ENCODE results near the gene IRS1. TPM values are rescaled to one million over a fixed set of nuclear protein-coding genes. Genes with fewer than 3 reads are reported as not detected.

IRS1 gene
- total RNA-seq, 3 donors from 2014 or later = 8.1 to 29.0 (median 13.5) TPM

GRCh38 chr2:226747288-226747687 lies 52.3 kb downstream of the IRS1 start:
- Histone ChIP-seq H3K9me3 (no peaks in the 10 kb centered on the region), H3K4me1 (ENCODE audit: low read depth) (no peaks in the 10 kb centered on the region), H3K36me3 (ENCODE audit: low read depth) (no peaks in the 10 kb centered on the region), H3K4me3 (no peak overlapping the region)
- TF ChIP-seq, protein P1, sequence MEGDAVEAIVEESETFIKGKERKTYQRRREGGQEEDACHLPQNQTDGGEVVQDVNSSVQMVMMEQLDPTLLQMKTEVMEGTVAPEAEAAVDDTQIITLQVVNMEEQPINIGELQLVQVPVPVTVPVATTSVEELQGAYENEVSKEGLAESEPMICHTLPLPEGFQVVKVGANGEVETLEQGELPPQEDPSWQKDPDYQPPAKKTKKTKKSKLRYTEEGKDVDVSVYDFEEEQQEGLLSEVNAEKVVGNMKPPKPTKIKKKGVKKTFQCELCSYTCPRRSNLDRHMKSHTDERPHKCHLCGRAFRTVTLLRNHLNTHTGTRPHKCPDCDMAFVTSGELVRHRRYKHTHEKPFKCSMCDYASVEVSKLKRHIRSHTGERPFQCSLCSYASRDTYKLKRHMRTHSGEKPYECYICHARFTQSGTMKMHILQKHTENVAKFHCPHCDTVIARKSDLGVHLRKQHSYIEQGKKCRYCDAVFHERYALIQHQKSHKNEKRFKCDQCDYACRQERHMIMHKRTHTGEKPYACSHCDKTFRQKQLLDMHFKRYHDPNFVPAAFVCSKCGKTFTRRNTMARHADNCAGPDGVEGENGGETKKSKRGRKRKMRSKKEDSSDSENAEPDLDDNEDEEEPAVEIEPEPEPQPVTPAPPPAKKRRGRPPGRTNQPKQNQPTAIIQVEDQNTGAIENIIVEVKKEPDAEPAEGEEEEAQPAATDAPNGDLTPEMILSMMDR (IDR thresholded peaks at IDR 0.05) = no peak
- no peak for ATAC-seq
- no peak for DNase-seq
- intact Hi-C loops (cut with DNase I, micrococcal nuclease) = no loop called here

GRCh38 chr2:226746196-226746800 lies 53.3 kb downstream of the IRS1 start:
- Histone ChIP-seq H3K9me3 (no peaks in the 10 kb centered on the region), H3K4me3 (no peak overlapping the region), H3K4me1 (ENCODE audit: low read depth) (no peaks in the 10 kb centered on the region), H3K36me3 (ENCODE audit: low read depth) (no peaks in the 10 kb centered on the region)
- TF ChIP-seq, protein P1 (IDR thresholded peaks at IDR 0.05) = no peak
- intact Hi-C loops (cut with DNase I, micrococcal nuclease) = no loop called here
- ATAC-seq (no peak), DNase-seq (no peak)

- no peaks in the 10 kb centered on the region for H3K9me3 ChIP-seq
- intact Hi-C loops (cut with DNase I, micrococcal nuclease) = no loop called here
- no peaks in the 10 kb centered on the region for H3K36me3 ChIP-seq (ENCODE audit: low read depth)
- peaks cover 17% of the 10 kb centered on the region for H3K4me1 ChIP-seq (ENCODE audit: low read depth)
- no peak overlapping the region for H3K4me3 ChIP-seq
- ATAC-seq = no peak
- DNase-seq = no peak
- TF ChIP-seq, protein P1 (IDR thresholded peaks at IDR 0.05) = no peak
Observed at GRCh38 chr2:226743915-226744314, 55.7 kb downstream of the IRS1 start.

DNA sequence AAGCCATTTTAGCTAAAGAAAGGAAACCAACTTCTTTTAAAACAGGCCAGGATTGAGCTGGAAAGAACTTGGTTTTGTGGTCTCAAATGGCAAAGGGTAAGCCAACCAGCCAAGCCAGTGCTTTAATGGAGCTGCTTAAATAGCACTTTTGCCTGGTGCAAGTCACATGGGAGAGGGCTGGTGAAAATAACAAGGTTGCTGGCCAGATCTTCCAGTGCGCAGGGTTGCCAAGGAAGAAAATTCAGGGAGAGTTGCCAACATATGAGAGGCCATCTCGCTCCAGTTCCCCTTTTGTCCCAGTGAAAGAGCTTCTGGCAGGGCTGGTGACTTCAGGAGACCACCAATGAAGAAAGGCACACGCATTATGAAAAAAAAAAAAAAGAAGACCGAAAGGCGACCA lies 57.3 kb downstream of the IRS1 start:
- no peak for ATAC-seq
- Histone ChIP-seq H3K4me3 (no peak overlapping the region), H3K36me3 (ENCODE audit: low read depth) (no peaks in the 10 kb centered on the region), H3K4me1 (ENCODE audit: low read depth) (peaks cover 20% of the 10 kb centered on the region), H3K9me3 (no peaks in the 10 kb centered on the region)
- TF ChIP-seq, protein P1 (IDR thresholded peaks at IDR 0.05) = no peak
- intact Hi-C loops (cut with DNase I, micrococcal nuclease) = no loop called here
- no peak for DNase-seq

GRCh38 chr2:226740039-226740648 lies 59.5 kb downstream of the IRS1 start:
- TF ChIP-seq, protein P1 (IDR thresholded peaks at IDR 0.05) = no peak
- Histone ChIP-seq H3K4me1 (ENCODE audit: low read depth) (peaks cover 20% of the 10 kb centered on the region), H3K4me3 (no peak overlapping the region), H3K36me3 (ENCODE audit: low read depth) (no peaks in the 10 kb centered on the region), H3K9me3 (no peaks in the 10 kb centered on the region)
- intact Hi-C loops (cut with DNase I, micrococcal nuclease) = no loop called here
- no peak for DNase-seq
- ATAC-seq = peak; percentile 76
